Trophoblast cell (in vitro differentiated cells and primary cell): ENCODE measurements around the gene FJX1.

Experiments used
- DNase-seq, 2 donors: peaks; one replicate each; pipeline ENCODE4 v3.0.0-alpha.2; 2016
- H2AFZ ChIP-seq: 2 replicates; pipeline ENCODE4 v1.6.1; 2013; ENCODE audit warnings: low read length, moderate library complexity, mild to moderate bottlenecking; ENCODE audit not compliant: insufficient read depth, poor library complexity
- H2AK5ac ChIP-seq: 2 replicates; pipeline ENCODE4 v1.6.1; 2013; ENCODE audit warnings: mild to moderate bottlenecking, low read length
- H2BK120ac ChIP-seq: 2 replicates; pipeline ENCODE4 v1.6.1; 2013; ENCODE audit warnings: low read length, mild to moderate bottlenecking, moderate library complexity; ENCODE audit not compliant: insufficient read depth, poor library complexity
- H2BK12ac ChIP-seq: 2 replicates; pipeline ENCODE4 v1.6.1; 2013; ENCODE audit warnings: mild to moderate bottlenecking, low read length, moderate library complexity
- H2BK5ac ChIP-seq: 2 replicates; pipeline ENCODE4 v1.6.1; 2013; ENCODE audit warnings: low read length, low read depth, moderate library complexity, mild to moderate bottlenecking; ENCODE audit not compliant: poor library complexity
- H3K14ac ChIP-seq: 2 replicates; pipeline ENCODE4 v1.6.1; 2013; ENCODE audit warnings: mild to moderate bottlenecking, low read length
- H3K18ac ChIP-seq: 2 replicates; pipeline ENCODE4 v1.6.1; 2013; ENCODE audit warnings: mild to moderate bottlenecking, low read length
- H3K23ac ChIP-seq: 2 replicates; pipeline ENCODE4 v1.6.1; 2013; ENCODE audit warnings: low read length
- H3K27ac ChIP-seq: 2 replicates; pipeline ENCODE4 v1.5.1; 2013; ENCODE audit warnings: low read depth, mild to moderate bottlenecking, inconsistent platforms, low read length, moderate library complexity
- H3K27me3 ChIP-seq: 2 replicates; pipeline ENCODE4 v1.6.1; 2013; ENCODE audit warnings: inconsistent platforms, mild to moderate bottlenecking, low read length, moderate library complexity; ENCODE audit not compliant: insufficient read depth
- H3K36me3 ChIP-seq, 2 experiments: 1 replicate in 1 of 2; 2 replicates in 1 of 2; pipeline ENCODE4 v1.6.1; 2013; ENCODE audit warnings: low read length in 2 of 2, mild to moderate bottlenecking in 2 of 2, moderate library complexity in 1 of 2; ENCODE audit not compliant: insufficient read depth in 2 of 2, control insufficient read depth in 1 of 2
- H3K4ac ChIP-seq: 2 replicates; pipeline ENCODE4 v1.6.1; 2013; ENCODE audit warnings: low read depth, mild to moderate bottlenecking, low read length, moderate library complexity
- H3K4me1 ChIP-seq, 2 experiments: 1 replicate in 1 of 2; 2 replicates in 1 of 2; pipeline ENCODE4 v1.6.1; 2013; ENCODE audit warnings: low read length in 2 of 2, mild to moderate bottlenecking in 2 of 2, moderate library complexity in 1 of 2; ENCODE audit not compliant: insufficient read depth in 2 of 2, control insufficient read depth in 1 of 2
- H3K4me2 ChIP-seq: 2 replicates; pipeline ENCODE4 v1.6.1; 2013; ENCODE audit warnings: inconsistent platforms, mild to moderate bottlenecking, low read length, moderate library complexity
- H3K4me3 ChIP-seq: 2 replicates; pipeline ENCODE4 v1.5.1; 2013; ENCODE audit warnings: mild to moderate bottlenecking, low read depth, low read length, inconsistent platforms
- H3K79me1 ChIP-seq: one replicate; pipeline ENCODE4 v1.6.1; 2013; ENCODE audit warnings: low read length
- H3K79me2 ChIP-seq: 2 replicates; pipeline ENCODE4 v1.6.1; 2013; ENCODE audit warnings: low read length, mild to moderate bottlenecking; ENCODE audit not compliant: control insufficient read depth, insufficient read depth, poor library complexity
- H3K9ac ChIP-seq: 2 replicates; pipeline ENCODE4 v1.6.1; 2013; ENCODE audit warnings: mild to moderate bottlenecking, low read length
- H3K9me3 ChIP-seq: 2 replicates; pipeline ENCODE4 v1.6.1; 2013; ENCODE audit warnings: low read depth, mild to moderate bottlenecking, control low read depth, inconsistent platforms, low read length; ENCODE audit not compliant: insufficient read depth
- H4K12ac ChIP-seq: 2 replicates; pipeline ENCODE4 v1.6.1; 2013; ENCODE audit warnings: low read depth, mild to moderate bottlenecking, low read length, moderate library complexity
- H4K8ac ChIP-seq: 2 replicates; pipeline ENCODE4 v1.6.1; 2013; ENCODE audit warnings: low read depth, mild to moderate bottlenecking, low read length, moderate library complexity
- H4K91ac ChIP-seq: one replicate; pipeline ENCODE4 v1.6.1; 2013; ENCODE audit warnings: low read depth, mild to moderate bottlenecking, low read length, moderate library complexity
- WGBS: extraction: QIAGEN DNeasy Blood & Tissue Kit; methylation state at CpG from one replicate; pipeline ENCODE4 v1.1.7; 2013; ENCODE audit warnings: missing lambda C conversion rate; ENCODE audit not compliant: insufficient read length, insufficient coverage; ENCODE audit errors: extremely low coverage; 5-methylcytosine and 5-hydroxymethylcytosine counted together

FJX1 gene

DNA sequence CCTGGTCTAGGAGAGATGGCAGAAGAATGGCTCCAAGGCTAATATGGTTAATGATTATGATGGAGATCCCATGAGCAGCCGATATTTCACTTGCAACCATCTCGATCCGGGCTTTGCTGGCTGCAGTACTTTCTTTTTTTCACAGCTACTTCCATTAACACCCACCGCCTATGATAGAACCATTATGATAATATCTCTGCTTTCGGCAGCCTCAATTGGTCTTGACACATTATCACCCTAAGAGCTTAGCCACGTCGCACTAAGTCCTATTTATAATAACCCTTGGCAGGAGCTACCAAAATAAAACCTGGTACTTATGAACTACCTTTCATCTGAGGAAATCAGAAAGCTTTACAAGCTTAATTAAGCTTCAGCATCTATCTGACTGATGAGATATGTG lies 7.6 kb upstream of the FJX1 start:
- H3K4me3 ChIP-seq: no peak overlapping the region
- H3K18ac ChIP-seq: no peak overlapping the region
- no peaks in the 10 kb centered on the region for H3K79me1 ChIP-seq
- H3K9me3 ChIP-seq: no peaks in the 10 kb centered on the region
- H3K27me3 ChIP-seq: no peaks in the 10 kb centered on the region
- no peaks in the 10 kb centered on the region for H3K4me1 ChIP-seq
- no peak overlapping the region for H3K4me2 ChIP-seq
- H4K91ac ChIP-seq: no peak overlapping the region
- no peaks in the 10 kb centered on the region for H3K79me2 ChIP-seq
- no peak overlapping the region for H4K8ac ChIP-seq
- no peak overlapping the region for H3K4ac ChIP-seq
- no peak overlapping the region for H3K14ac ChIP-seq
- no peak overlapping the region for H3K23ac ChIP-seq
- no peak overlapping the region for H4K12ac ChIP-seq
- no peak overlapping the region for H2AFZ ChIP-seq
- no peak for DNase-seq
- H3K27ac ChIP-seq: no peak overlapping the region
- no peak overlapping the region for H2BK120ac ChIP-seq
- H2BK12ac ChIP-seq: no peak overlapping the region
- no peaks in the 10 kb centered on the region for H3K36me3 ChIP-seq
- no peak overlapping the region for H3K9ac ChIP-seq
- no peak overlapping the region for H2AK5ac ChIP-seq
- no CpG with 5 or more reads among the region's 7 CpGs for WGBS
- no peak overlapping the region for H2BK5ac ChIP-seq

DNA sequence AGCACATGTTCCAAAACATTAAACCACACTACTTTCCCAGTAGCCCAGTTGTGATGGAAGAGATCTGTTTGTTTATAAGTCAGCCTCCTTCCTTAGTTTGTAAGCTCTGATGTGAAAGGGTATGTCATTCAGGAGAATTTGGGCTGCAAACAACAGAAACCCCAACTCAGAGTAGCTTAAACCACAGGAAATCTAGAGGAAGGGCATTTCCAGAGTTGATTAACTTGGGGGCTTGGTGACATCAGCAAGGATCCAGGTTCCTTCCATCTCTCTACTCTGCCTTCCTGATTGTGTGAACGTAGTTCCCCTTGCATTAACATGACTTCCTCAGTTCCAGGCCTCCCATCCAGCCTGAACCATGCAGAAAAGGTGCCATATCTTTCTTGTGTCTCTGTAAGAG lies 6.5 kb upstream of the FJX1 start:
- no peak overlapping the region for H2BK5ac ChIP-seq
- DNase-seq: no peak

DNA sequence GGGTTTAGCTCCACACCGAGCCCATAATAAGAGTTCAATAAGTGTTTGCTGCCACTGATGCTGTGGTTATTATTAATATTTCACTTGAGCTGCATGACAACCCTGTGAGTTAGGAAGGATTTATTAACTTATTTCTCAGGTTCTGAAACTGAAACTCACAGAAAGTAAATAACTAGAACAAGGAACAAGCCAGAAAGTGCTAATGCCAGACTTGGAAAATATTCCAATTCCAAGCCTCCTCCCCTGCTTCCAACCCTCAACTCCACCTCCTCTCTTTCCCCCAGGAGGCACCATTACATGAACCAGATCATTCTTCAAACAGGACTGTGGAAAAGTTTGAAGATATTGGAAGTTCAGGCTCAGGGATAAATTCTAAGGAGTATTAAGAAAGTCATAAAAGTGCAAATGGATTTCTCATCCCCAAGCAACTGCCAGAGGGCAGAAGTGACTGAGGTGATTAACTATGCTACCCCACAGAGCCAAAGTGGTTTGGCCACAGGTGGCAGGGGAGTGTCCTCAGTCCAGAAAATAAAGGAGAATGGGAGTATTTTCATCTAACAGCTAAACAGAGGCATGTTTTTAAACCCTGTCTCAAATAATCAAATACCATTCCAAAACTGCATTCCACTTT lies 3.2 kb upstream of the FJX1 start:
- Histone ChIP-seq H3K4ac (no peak overlapping the region), H3K4me3 (no peak overlapping the region), H2BK12ac (no peak overlapping the region), H3K23ac (no peak overlapping the region), H2AK5ac (no peak overlapping the region), H3K4me2 (no peak overlapping the region), H2BK5ac (no peak overlapping the region), H3K27ac (no peak overlapping the region), H3K4me1 (peaks cover 3 to 4% of the 10 kb centered on the region in 2 experiments), H3K9me3 (no peaks in the 10 kb centered on the region), H3K27me3 (no peaks in the 10 kb centered on the region), H2AFZ (no peak overlapping the region), H3K36me3 (no peaks in the 10 kb centered on the region), H3K79me2 (peaks cover 17% of the 10 kb centered on the region), H3K18ac (no peak overlapping the region), H2BK120ac (no peak overlapping the region), H3K14ac (no peak overlapping the region), H4K8ac (no peak overlapping the region), H4K12ac (no peak overlapping the region), H4K91ac (no peak overlapping the region), H3K79me1 (peaks cover 24% of the 10 kb centered on the region), H3K9ac (no peak overlapping the region)
- DNase-seq: no peak
- WGBS: no CpG with 5 or more reads among the region's 1 CpG

More for the DNA sequence above, 6.5 kb upstream of the FJX1 start:
- H3K36me3 ChIP-seq: no peaks in the 10 kb centered on the region
- no CpG with 5 or more reads among the region's 1 CpG for WGBS
- no peak overlapping the region for H4K8ac ChIP-seq
- H3K4ac ChIP-seq: no peak overlapping the region
- no peaks in the 10 kb centered on the region for H3K79me2 ChIP-seq
- no peak overlapping the region for H3K23ac ChIP-seq
- no peaks in the 10 kb centered on the region for H3K79me1 ChIP-seq
- no peak overlapping the region for H3K4me3 ChIP-seq
- H3K14ac ChIP-seq: no peak overlapping the region
- no peak overlapping the region for H3K27ac ChIP-seq
- H3K9me3 ChIP-seq: no peaks in the 10 kb centered on the region
- H4K91ac ChIP-seq: no peak overlapping the region
- no peak overlapping the region for H4K12ac ChIP-seq
- H3K9ac ChIP-seq: no peak overlapping the region
- H3K4me1 ChIP-seq: no peaks in the 10 kb centered on the region
- H2BK12ac ChIP-seq: no peak overlapping the region
- H3K4me2 ChIP-seq: no peak overlapping the region
- H2AFZ ChIP-seq: no peak overlapping the region
- no peak overlapping the region for H3K18ac ChIP-seq
- no peaks in the 10 kb centered on the region for H3K27me3 ChIP-seq
- H2BK120ac ChIP-seq: no peak overlapping the region
- no peak overlapping the region for H2AK5ac ChIP-seq

DNA sequence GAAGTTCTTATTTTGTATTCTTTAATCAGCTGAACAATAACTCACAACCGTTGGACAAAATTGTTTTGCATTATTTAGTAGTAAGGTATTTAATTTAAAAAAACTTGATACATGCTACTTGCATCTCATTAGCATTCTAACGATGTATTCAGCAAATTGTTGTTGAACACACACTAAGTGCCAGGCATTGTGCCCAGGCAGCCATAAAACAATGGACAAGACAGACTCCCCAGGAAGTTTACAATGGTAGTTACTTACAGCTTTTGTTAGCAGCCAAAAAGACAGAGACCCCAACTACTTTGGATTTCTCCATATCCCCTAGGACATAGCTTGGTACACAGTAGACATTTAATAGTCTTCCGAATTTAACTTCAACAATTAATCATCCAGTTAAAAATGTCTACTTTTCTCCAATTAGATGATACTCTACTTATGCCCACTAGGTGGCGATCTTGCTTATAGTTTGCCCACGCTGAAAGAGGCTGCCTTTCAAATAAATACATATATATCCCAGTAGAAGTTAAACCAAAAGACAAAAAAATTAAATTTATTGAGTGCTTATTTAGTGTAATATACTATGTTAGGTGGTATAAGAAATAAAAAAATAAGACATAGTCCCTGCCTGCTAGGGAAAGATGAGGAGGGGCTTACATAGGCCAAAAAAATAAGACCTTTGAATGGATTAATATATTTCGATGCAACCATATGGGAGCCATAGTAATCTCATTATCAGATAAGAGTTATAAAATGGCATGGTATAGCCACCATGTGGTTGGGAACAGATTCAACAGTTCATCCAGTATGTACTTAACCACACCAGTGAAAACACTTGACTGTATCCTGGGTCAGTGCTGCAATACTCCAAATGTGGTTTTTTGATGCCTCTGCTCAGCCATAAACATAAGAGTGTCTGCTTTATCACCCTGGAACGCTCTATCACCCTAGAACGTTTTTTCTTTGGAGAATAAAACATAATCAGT lies 2.0 kb upstream of the FJX1 start:
- no peak overlapping the region for H3K9ac ChIP-seq
- H3K14ac ChIP-seq: no peak overlapping the region
- no peak overlapping the region for H3K23ac ChIP-seq
- H2BK5ac ChIP-seq: no peak overlapping the region
- H3K27me3 ChIP-seq: no peaks in the 10 kb centered on the region
- H3K9me3 ChIP-seq: no peaks in the 10 kb centered on the region
- WGBS: no CpG with 5 or more reads among the region's 8 CpGs
- H3K4ac ChIP-seq: no peak overlapping the region
- no peak overlapping the region for H3K4me3 ChIP-seq
- H4K12ac ChIP-seq: no peak overlapping the region
- H3K36me3 ChIP-seq: no peaks in the 10 kb centered on the region
- no peak overlapping the region for H3K4me2 ChIP-seq
- peaks cover 3 to 4% of the 10 kb centered on the region in 2 experiments for H3K4me1 ChIP-seq
- no peak overlapping the region for H2BK12ac ChIP-seq
- H4K91ac ChIP-seq: no peak overlapping the region
- no peak overlapping the region for H3K18ac ChIP-seq
- H4K8ac ChIP-seq: no peak overlapping the region
- DNase-seq: peak in 1 of 2 donors; percentile 77
- peaks cover 18% of the 10 kb centered on the region for H3K79me2 ChIP-seq
- H2BK120ac ChIP-seq: no peak overlapping the region
- H3K79me1 ChIP-seq: peaks cover 29% of the 10 kb centered on the region
- H2AK5ac ChIP-seq: no peak overlapping the region
- H2AFZ ChIP-seq: no peak overlapping the region
- no peak overlapping the region for H3K27ac ChIP-seq
